ENCODE data around the gene ERGIC2. TPM values are rescaled to one million over a fixed set of nuclear protein-coding genes. Genes with fewer than 3 reads are reported as not detected.

ERGIC2 gene
- total and polyA plus RNA-seq, 2 donors (not counting 1 experiment from before 2014, with no cell fraction given), result 4.4 to 37.2 TPM

- H3K27ac ChIP-seq (ENCODE audit: low read length in 2 of 2), result no peak overlapping the region
These were observed 1.3 kb upstream of the ERGIC2 start for GRCh38 chr12:29382251-29382650.

GRCh38 chr12:29376118-29376517 lies 4.9 kb downstream of the ERGIC2 start:
- DNase-seq (no peak), ATAC-seq (ENCODE audit: low read depth) (no peak)
- 100% methylated on average over 2 of the region's 2 CpGs for WGBS (ENCODE audit: insufficient coverage)
- H3K27ac Mint-ChIP-seq, result no peak overlapping the region
- no peak for TF ChIP-seq EZH2 (IDR thresholded peaks at IDR 0.05; ENCODE audit: borderline replicate concordance, insufficient read depth, low read depth, low read length, poor library complexity, severe bottlenecking)
- no peak for TF ChIP-seq CTCF (IDR thresholded peaks at IDR 0.05)
- Histone ChIP-seq H3K4me2 (replicated peaks; ENCODE audit: low read depth, low read length, poor library complexity, severe bottlenecking) (no peak overlapping the region), H4K20me1 (ENCODE audit: control insufficient read depth, insufficient read depth, low read length, poor library complexity, severe bottlenecking) (peaks cover 23% of the 10 kb centered on the region), H3K27ac (ENCODE audit: low read length in 2 of 2) (no peak overlapping the region), H3K36me3 (replicated peaks in 1 of 2; ENCODE audit: control extremely low read depth in 1 of 2, control insufficient read depth in 1 of 2, extremely low read depth in 1 of 2, insufficient read depth in 2 of 2, low read length in 1 of 2) (peaks cover 0 to 7% of the 10 kb centered on the region in 2 experiments), H3K4me3 (ENCODE audit: control extremely low read depth in 1 of 5, extremely low read depth in 1 of 5, insufficient read depth in 1 of 5, low read depth in 2 of 5, low read length in 4 of 5) (no peak overlapping the region), H3K79me2 (ENCODE audit: control insufficient read depth, insufficient read depth, low read length) (peaks cover 84% of the 10 kb centered on the region), H3K4me1 (ENCODE audit: control insufficient read depth in 2 of 2, insufficient read depth in 2 of 2, low read length in 2 of 2) (peaks cover 7 to 11% of the 10 kb centered on the region in 2 donors), H2AFZ (ENCODE audit: insufficient read depth, low read depth, low read length, poor library complexity, severe bottlenecking) (no peak overlapping the region), H3K27me3 (replicated peaks in 1 of 4; ENCODE audit: control extremely low read depth in 1 of 4, control insufficient read depth in 3 of 4, insufficient read depth in 4 of 4, low read length in 3 of 4) (no peaks in the 10 kb centered on the region), H3K9ac (ENCODE audit: low read length) (no peak overlapping the region), H3K9me3 (ENCODE audit: control extremely low read depth in 1 of 3, control insufficient read depth in 2 of 3, insufficient read depth in 1 of 3, low read length in 2 of 3) (no peaks in the 10 kb centered on the region)
- peaks cover 30% of the 10 kb centered on the region for H3K4me1 Mint-ChIP-seq
- intact Hi-C loops (cut with micrococcal nuclease), result no loop called here
- no peak overlapping the region for H3K4me3 Mint-ChIP-seq
- no peaks in the 10 kb centered on the region for H3K27me3 Mint-ChIP-seq
- no peaks in the 10 kb centered on the region for H3K9me3 Mint-ChIP-seq (ENCODE audit: insufficient read depth)
- ChIA-PET CTCF (no interaction called here), POLR2A (no interaction called here)

More at GRCh38 chr12:29382251-29382650, 1.3 kb upstream of the ERGIC2 start:
- Histone ChIP-seq H3K9ac (ENCODE audit: low read length) (no peak overlapping the region), H3K4me2 (replicated peaks; ENCODE audit: low read depth, low read length, poor library complexity, severe bottlenecking) (no peak overlapping the region), H4K20me1 (ENCODE audit: control insufficient read depth, insufficient read depth, low read length, poor library complexity, severe bottlenecking) (no peaks in the 10 kb centered on the region), H3K9me3 (ENCODE audit: control extremely low read depth in 1 of 3, control insufficient read depth in 2 of 3, insufficient read depth in 1 of 3, low read length in 2 of 3) (no peaks in the 10 kb centered on the region), H3K79me2 (ENCODE audit: control insufficient read depth, insufficient read depth, low read length) (peaks cover 43% of the 10 kb centered on the region), H2AFZ (ENCODE audit: insufficient read depth, low read depth, low read length, poor library complexity, severe bottlenecking) (peak overlapping the region; percentile 88), H3K27me3 (replicated peaks in 1 of 4; ENCODE audit: control extremely low read depth in 1 of 4, control insufficient read depth in 3 of 4, insufficient read depth in 4 of 4, low read length in 3 of 4) (no peaks in the 10 kb centered on the region), H3K36me3 (replicated peaks in 1 of 2; ENCODE audit: control extremely low read depth in 1 of 2, control insufficient read depth in 1 of 2, extremely low read depth in 1 of 2, insufficient read depth in 2 of 2, low read length in 1 of 2) (peaks cover 0 to 2% of the 10 kb centered on the region in 2 experiments), H3K4me1 (ENCODE audit: control insufficient read depth in 2 of 2, insufficient read depth in 2 of 2, low read length in 2 of 2) (peaks cover 13 to 17% of the 10 kb centered on the region in 2 donors), H3K4me3 (ENCODE audit: control extremely low read depth in 1 of 5, extremely low read depth in 1 of 5, insufficient read depth in 1 of 5, low read depth in 2 of 5, low read length in 4 of 5) (no peak overlapping the region)
- ChIA-PET POLR2A (no interaction called here), CTCF (no interaction called here)
- TF ChIP-seq EZH2 (IDR thresholded peaks at IDR 0.05; ENCODE audit: borderline replicate concordance, insufficient read depth, low read depth, low read length, poor library complexity, severe bottlenecking), result no peak
- TF ChIP-seq CTCF (IDR thresholded peaks at IDR 0.05), result no peak
- WGBS (ENCODE audit: insufficient coverage), result no CpG with 5 or more reads among the region's 2 CpGs
- Mint-ChIP-seq H3K27me3 (peaks cover 8% of the 10 kb centered on the region), H3K9me3 (ENCODE audit: insufficient read depth) (no peaks in the 10 kb centered on the region), H3K27ac (peak overlapping the region; percentile 10), H3K4me1 (peaks cover 26% of the 10 kb centered on the region), H3K4me3 (peak overlapping the region; percentile 89)
- DNase-seq (no peak), ATAC-seq (ENCODE audit: low read depth) (no peak)
- intact Hi-C loops (cut with micrococcal nuclease), result loop anchor here (5.0 kb wide), 1 partner anchor 215 kb away; no protein-coding TSS in a partner anchor
